B cell (primary cell): ENCODE data around the gene ZMPSTE24.

Experiments used
- EZH2 ChIP-seq: IDR thresholded peaks from 2 replicates; pipeline ENCODE4 v1.6.1; 2012; ENCODE audit warnings: borderline replicate concordance, low read depth, mild to moderate bottlenecking, moderate library complexity, low read length; ENCODE audit not compliant: insufficient read depth, poor library complexity, severe bottlenecking
- TF ChIP-seq, protein P1 (sequence below): fragments of 200-600 bp; IDR thresholded peaks from one replicate; pipeline ENCODE4 v1.8.0; 2022; ENCODE audit warnings: antibody characterized with exemption, mild to moderate bottlenecking

DNA sequence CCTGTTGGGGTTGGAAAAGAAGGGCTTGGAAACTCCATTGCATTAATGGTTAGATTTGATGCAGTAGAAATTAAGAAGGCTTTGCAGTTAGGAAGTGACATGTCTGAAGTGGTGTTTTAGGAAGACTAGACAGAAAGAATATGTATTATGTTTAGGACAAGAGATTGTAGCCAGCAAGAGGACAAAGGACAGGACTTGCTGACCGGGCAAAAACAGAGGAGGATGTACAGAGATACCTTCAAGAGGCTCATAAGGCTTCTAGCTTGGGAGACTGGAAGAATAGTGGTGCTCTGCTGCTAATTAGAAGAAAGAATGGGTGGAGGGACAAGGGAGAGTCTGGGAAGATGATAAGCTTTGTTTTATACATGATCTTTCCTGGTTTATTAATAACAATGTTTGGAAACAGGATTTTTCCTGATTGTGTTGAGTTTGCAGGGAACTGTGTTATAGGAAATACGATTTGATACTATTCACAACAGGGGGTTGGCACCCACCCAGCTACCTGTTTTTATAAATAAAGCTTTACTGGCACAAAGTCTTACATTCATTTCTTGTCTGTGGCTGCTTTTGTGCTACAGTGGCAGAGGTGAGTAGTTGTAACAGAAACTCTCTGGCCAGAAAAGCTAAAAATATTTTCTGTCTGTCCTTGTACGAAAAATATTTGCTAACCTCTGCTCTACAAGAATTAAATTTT is 47.4 kb upstream of the ZMPSTE24 start:
- TF ChIP-seq, protein P1, sequence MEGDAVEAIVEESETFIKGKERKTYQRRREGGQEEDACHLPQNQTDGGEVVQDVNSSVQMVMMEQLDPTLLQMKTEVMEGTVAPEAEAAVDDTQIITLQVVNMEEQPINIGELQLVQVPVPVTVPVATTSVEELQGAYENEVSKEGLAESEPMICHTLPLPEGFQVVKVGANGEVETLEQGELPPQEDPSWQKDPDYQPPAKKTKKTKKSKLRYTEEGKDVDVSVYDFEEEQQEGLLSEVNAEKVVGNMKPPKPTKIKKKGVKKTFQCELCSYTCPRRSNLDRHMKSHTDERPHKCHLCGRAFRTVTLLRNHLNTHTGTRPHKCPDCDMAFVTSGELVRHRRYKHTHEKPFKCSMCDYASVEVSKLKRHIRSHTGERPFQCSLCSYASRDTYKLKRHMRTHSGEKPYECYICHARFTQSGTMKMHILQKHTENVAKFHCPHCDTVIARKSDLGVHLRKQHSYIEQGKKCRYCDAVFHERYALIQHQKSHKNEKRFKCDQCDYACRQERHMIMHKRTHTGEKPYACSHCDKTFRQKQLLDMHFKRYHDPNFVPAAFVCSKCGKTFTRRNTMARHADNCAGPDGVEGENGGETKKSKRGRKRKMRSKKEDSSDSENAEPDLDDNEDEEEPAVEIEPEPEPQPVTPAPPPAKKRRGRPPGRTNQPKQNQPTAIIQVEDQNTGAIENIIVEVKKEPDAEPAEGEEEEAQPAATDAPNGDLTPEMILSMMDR: no peak
- no peak for TF ChIP-seq EZH2
